Measurements from ENCODE around the gene CSNK2A1. TPM values are rescaled to one million over a fixed set of nuclear protein-coding genes. Genes with fewer than 3 reads are reported as not detected.
A peak's percentile ranks its signal among the peaks of the same experiment; 100 is the strongest.

CSNK2A1 gene
- total RNA-seq, 1 donor from 2014 or later = 129 TPM

- peaks cover 36% of the 10 kb centered on the region for H3K36me3 Mint-ChIP-seq (ENCODE audit: unreplicated experiment)
- no peak overlapping the region for H3K4me3 Mint-ChIP-seq (ENCODE audit: unreplicated experiment)
- no peaks in the 10 kb centered on the region for H3K27me3 Mint-ChIP-seq (ENCODE audit: unreplicated experiment)
- TF ChIP-seq CTCF (IDR thresholded peaks at IDR 0.05) = no peak
- H3K4me1 Mint-ChIP-seq (ENCODE audit: unreplicated experiment) = no peaks in the 10 kb centered on the region
- no peak for DNase-seq (ENCODE audit: extremely low spot score, unreplicated experiment)
- H3K9me3 Mint-ChIP-seq (ENCODE audit: unreplicated experiment) = no peaks in the 10 kb centered on the region
- H3K27ac Mint-ChIP-seq (ENCODE audit: unreplicated experiment) = no peak overlapping the region
These were observed 108.0 kb downstream of the CSNK2A1 start for GRCh38 chr20:435558-435957.

GRCh38 chr20:434661-435419, 108.8 kb downstream of the CSNK2A1 start:
- H3K27ac Mint-ChIP-seq (ENCODE audit: unreplicated experiment) = no peak overlapping the region
- no peak for TF ChIP-seq CTCF (IDR thresholded peaks at IDR 0.05)
- H3K27me3 Mint-ChIP-seq (ENCODE audit: unreplicated experiment) = no peaks in the 10 kb centered on the region
- no peak overlapping the region for H3K4me3 Mint-ChIP-seq (ENCODE audit: unreplicated experiment)
- H3K4me1 Mint-ChIP-seq (ENCODE audit: unreplicated experiment) = no peaks in the 10 kb centered on the region
- H3K36me3 Mint-ChIP-seq (ENCODE audit: unreplicated experiment) = peaks cover 32% of the 10 kb centered on the region
- no peak for DNase-seq (ENCODE audit: extremely low spot score, unreplicated experiment)
- H3K9me3 Mint-ChIP-seq (ENCODE audit: unreplicated experiment) = no peaks in the 10 kb centered on the region

GRCh38 chr20:434221-434620, 109.4 kb downstream of the CSNK2A1 start:
- no peak for TF ChIP-seq CTCF (IDR thresholded peaks at IDR 0.05)
- H3K36me3 Mint-ChIP-seq (ENCODE audit: unreplicated experiment) = peaks cover 26% of the 10 kb centered on the region
- H3K27ac Mint-ChIP-seq (ENCODE audit: unreplicated experiment) = no peak overlapping the region
- H3K4me3 Mint-ChIP-seq (ENCODE audit: unreplicated experiment) = no peak overlapping the region
- H3K9me3 Mint-ChIP-seq (ENCODE audit: unreplicated experiment) = no peaks in the 10 kb centered on the region
- no peaks in the 10 kb centered on the region for H3K27me3 Mint-ChIP-seq (ENCODE audit: unreplicated experiment)
- DNase-seq (ENCODE audit: extremely low spot score, unreplicated experiment) = no peak
- no peaks in the 10 kb centered on the region for H3K4me1 Mint-ChIP-seq (ENCODE audit: unreplicated experiment)

GRCh38 chr20:433300-433975, 110.2 kb downstream of the CSNK2A1 start:
- Mint-ChIP-seq H3K9me3 (ENCODE audit: unreplicated experiment) (no peaks in the 10 kb centered on the region), H3K27ac (ENCODE audit: unreplicated experiment) (peak overlapping the region; percentile 44), H3K4me1 (ENCODE audit: unreplicated experiment) (no peaks in the 10 kb centered on the region), H3K4me3 (ENCODE audit: unreplicated experiment) (no peak overlapping the region), H3K27me3 (ENCODE audit: unreplicated experiment) (no peaks in the 10 kb centered on the region), H3K36me3 (ENCODE audit: unreplicated experiment) (peaks cover 20% of the 10 kb centered on the region)
- TF ChIP-seq CTCF (IDR thresholded peaks at IDR 0.05) = no peak
- no peak for DNase-seq (ENCODE audit: extremely low spot score, unreplicated experiment)

- Mint-ChIP-seq H3K27ac (ENCODE audit: unreplicated experiment) (no peak overlapping the region), H3K4me3 (ENCODE audit: unreplicated experiment) (no peak overlapping the region)
These were observed 110.8 kb downstream of the CSNK2A1 start for GRCh38 chr20:432677-433299.

More at GRCh38 chr20:432677-433299, 110.8 kb downstream of the CSNK2A1 start:
- TF ChIP-seq CTCF (IDR thresholded peaks at IDR 0.05) = no peak
- Mint-ChIP-seq H3K36me3 (ENCODE audit: unreplicated experiment) (peaks cover 22% of the 10 kb centered on the region), H3K4me1 (ENCODE audit: unreplicated experiment) (no peaks in the 10 kb centered on the region), H3K27me3 (ENCODE audit: unreplicated experiment) (no peaks in the 10 kb centered on the region), H3K9me3 (ENCODE audit: unreplicated experiment) (no peaks in the 10 kb centered on the region)
- no peak for DNase-seq (ENCODE audit: extremely low spot score, unreplicated experiment)
